Islet of Langerhans (tissue), 1 donor: ENCODE measurements around the gene SLC9A3.

Experiments
- FAIRE-seq: peaks from one replicate; lab custom pipeline; 2011; peaks lifted over from hg19 to GRCh38; lab: Jason Lieb, UNC

SLC9A3 gene

DNA sequence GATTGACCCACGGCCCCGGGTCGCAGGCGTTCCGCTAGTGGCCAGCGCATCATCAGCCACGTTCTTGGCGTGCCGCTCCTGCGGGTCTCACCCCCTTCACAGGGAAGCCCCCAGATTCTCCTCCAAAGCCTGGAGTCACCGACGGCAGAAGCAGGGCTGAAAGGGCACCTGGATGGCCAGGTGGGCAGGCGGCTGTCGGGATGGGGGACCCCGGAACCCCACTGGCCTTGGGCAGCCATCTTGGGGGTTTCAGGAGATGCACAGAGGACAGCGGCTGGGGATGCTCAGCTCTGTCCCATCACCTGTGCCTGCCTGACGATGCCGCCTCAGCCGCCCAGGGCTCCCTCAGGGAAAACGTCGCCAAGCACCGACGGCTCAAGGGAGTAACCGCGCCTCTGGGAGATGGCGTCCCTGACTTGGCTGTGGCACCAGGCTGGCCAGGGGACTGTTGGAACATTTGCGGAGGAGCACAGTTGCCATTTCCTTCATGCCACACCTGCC is 14.1 kb upstream of the SLC9A3 start:
- FAIRE-seq, result no peak

DNA sequence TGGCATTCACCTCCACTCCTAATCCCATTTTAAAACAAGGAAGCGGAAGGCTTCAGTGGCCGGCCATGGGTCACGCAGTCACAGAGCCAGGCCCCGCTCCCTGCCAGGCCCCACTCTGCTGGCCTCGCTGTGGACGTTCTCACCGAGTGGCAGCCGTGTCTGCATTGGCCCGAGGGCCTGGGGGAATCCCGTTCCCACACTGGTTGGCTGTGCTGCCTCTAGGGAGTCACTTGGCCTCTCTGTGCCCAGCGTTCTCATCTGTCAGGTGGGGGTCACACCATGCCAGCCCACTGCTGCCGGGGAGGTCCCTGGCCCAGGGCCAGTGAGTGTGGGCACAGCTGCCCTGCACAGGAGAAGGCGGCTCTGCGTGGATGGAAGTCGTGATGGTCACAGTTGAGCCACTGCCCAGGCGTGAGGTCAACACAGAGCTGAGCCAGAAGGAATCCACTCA is 13.4 kb upstream of the SLC9A3 start:
- FAIRE-seq, result no peak

DNA sequence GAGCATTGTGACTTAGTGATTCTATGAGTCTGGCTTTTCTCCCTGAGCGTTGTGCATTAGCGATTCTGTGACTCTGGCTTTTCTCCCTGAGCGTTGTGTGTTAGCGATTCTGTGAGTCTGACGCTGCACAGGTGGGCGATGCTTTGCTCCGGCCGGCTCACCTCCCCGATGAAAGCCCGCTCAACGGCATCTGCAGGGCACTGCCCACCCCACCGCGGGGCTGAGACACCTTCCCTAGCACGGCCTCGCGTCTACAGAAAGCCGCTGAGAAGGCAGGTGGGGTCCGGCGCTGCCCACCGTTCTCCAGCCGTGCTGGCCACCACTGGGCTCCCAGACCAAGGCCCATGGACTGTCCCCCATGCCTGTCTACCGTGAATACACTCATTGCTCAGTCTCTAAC is 12.8 kb upstream of the SLC9A3 start:
- no peak for FAIRE-seq

DNA sequence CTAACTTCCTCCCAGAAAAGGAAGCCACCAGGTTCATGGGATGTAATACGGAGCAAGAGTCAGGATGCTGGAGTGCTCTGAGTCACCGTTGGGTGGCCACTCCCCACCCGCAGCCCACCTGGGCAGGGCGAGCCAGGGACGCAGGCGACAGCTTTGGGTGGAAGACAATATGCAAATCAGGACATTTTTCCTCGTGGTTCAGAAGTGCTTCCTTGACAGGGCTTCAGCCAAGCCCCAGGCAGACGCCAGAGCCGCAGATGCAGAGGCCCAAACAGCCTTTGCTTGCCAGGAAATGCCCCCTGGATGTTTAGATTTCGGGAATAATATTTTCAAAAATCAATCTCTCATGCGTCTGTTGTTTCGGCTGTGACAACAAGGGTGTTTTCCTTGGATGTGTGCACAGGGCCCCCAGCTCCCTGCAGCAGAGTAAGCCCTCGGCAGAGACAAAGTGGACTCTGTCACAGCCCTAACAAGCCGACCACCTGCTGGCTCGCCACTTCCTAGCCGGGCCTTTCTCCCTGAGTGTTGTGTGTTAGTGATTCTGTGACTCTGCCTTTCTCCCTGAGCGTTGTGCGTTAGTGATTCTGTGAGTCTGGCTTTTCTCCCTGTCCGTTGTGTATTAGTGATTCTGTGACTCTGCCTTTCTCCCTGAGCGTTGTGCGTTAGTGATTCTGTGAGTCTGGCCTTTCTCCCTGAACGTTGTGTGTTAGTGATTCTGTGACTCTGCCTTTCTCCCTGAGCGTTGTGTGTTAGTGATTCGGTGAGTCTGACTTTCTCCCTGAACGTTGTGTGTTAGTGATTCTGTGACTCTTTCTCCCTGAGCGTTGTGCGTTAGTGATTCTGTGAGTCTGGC is 11.8 kb upstream of the SLC9A3 start:
- no peak for FAIRE-seq

DNA sequence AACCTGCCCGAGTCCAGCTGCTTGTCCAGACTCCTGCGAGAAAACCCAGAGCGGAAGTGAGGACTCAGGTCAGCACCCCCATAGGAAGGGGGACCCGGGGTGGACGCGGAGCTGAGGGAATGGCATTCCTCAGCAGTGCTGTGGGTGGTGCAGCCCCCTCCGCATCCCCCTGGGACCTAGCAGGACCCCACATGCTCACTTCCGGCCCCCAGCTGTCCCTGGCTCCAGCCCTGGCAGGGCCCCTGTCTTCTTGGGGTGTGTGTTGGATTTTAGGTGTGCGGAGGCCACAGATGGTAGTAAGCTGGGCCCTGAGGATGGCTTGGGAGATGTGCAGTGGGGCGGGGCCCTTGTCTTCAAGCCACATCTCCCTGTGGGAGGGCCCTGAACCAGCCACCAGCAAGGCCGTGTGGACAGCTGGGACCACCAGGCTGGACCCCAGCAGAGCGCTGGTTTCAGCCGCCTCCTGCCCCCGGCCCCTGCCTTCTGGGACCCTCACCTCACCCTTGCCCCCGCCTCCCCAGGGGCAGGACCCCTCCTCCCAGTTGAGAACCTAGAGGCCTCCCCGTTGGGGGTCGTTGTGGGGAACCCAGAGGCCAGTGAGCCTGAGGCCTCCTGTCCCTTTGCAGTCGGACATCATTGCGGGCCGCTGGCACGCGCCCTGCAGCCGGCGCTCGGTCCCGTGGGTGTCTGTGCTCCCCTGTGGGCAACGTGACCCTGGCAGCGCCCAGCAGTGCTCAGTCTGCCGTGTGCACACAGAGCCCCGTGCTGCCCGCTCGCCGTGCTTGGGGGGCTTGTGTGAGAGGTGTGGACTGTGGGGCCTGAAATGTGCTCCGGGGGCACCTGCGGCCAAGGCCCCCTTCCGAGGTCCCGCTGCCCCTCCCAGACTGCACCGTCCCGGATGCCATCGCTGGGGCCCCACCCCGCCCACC is 10.8 kb upstream of the SLC9A3 start:
- no peak for FAIRE-seq

DNA sequence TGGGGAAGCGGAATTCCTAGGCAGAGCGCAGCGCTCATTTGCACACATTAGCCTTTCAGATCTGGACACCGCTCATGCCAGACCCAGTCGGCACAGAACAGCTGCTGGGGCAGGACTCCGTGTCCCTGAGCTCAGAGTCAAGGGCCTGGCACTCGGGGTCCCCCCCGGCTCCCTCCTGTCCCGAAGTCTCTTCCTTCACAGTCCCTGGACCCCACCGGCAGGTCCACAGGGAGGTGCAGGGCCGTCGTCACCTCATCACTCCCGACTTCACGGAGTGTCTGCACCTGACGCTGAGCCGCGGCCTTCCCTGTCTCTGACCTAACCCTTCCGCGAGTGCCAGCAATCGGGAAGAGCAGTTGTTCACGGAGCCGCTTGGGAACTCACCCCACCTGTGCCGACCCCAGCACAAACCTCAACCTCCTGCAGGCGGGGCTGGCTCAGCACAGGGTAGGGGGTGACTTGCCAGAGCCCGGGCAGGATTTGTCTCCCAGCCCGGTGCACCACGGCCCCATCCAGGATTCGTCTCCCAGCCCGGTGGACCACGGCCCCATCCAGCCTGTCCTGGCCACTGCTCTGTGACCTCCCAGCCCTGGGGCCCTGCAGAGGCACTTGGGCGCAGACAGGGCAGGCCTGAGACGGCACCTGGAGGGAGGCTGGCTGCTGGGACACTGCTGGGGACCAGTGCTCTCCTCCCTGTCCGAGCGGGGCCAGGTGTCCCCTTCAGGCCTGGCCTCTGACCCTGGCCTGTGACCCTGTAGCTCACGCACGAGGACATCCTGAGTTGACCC is 9.9 kb upstream of the SLC9A3 start:
- no peak for FAIRE-seq

DNA sequence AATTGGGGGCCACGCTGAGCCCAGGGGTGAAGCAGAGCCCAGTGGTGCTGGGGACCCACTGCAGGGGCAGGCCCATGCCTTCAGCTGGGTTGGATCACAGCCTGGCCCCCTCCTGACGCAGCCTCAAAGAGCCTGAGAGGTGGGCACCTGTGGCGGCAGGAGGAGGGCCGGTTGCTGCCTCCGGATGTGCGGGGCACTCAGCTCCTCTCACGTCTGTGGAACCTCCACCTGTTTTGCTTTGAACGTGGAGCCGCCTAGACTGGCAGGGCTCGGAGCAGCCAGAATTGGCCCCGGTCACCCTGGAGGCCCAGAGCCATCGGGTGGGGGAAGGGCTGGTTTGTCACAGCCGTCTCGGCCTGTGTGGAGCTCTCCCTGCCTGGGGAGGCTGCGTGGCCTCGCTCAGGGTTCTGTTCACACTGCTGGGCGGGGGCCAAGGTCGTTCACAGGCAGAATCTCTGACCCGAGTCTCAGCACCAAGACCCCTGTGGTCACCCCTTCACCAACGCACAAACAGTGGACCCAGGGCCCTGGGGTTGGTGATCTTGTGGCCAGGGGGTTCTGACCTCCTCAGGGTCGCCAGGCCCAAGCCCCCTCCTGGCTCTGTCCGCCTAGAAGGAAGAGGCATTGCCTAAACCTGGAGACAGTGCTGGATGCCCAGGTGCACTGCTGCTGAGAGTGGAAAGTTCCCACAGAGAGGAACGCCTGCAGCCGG is 9.2 kb upstream of the SLC9A3 start:
- FAIRE-seq, result no peak

DNA sequence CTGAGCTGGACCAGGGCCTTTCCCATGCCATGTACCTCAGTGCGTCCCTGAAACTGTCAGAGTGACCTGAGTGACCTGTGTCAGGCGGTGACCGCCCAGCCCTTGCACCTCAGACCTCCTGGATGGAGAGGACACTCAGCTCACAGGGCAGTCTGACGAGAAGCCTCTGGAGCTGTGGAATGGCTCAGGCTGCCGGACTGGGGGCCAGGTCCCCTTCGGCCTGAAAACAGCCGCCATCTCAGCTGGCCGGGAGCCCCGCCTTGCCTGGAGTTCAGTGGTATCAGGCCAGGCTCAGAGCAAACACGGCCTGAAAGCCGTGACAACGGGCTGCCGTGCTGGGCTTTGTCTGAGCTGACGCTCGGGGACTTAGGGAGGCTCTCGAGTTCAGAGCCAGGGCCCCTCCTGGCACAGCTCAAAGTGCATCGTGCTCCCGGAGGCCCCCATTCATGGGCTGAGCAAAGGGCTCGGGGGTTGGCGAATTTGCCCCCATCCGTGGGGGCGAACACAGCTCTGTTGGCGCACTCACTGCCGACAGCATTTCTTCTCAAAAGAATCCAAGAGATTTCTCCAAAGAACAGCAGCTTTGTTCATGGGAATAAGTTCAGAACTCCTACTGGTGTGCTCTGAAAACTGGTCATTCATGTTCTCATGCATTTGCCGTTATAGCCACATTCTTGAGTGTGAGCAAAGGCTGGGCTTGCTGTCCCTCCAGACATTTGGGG is 8.4 kb upstream of the SLC9A3 start:
- no peak for FAIRE-seq

DNA sequence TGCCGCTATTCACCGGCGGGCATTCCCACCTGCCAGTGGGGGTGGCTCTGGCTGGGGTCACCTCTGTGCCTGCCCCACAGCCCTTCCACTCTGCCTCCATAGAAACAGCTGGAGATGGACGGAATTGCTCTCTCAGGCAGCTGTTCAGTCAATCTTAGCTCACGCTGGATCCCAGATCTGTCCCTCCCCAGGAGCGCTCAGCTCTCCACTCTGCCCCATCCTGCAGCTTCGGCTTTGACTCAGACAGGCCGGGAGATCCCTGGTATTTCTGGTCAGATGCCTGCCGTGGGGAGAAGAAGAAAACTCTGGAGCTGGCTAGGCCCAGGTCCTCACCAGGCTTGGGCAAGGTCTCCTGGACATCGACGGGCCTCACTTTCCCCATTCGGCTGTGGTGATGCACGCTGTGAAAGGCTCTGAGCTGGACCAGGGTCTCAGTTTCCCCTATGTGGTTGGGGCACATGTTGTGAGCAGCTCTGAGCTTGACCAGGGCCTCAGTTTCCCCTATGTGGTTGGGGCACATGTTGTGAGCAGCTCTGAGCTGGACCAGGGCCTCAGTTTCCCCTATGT is 7.6 kb upstream of the SLC9A3 start:
- FAIRE-seq, result no peak

DNA sequence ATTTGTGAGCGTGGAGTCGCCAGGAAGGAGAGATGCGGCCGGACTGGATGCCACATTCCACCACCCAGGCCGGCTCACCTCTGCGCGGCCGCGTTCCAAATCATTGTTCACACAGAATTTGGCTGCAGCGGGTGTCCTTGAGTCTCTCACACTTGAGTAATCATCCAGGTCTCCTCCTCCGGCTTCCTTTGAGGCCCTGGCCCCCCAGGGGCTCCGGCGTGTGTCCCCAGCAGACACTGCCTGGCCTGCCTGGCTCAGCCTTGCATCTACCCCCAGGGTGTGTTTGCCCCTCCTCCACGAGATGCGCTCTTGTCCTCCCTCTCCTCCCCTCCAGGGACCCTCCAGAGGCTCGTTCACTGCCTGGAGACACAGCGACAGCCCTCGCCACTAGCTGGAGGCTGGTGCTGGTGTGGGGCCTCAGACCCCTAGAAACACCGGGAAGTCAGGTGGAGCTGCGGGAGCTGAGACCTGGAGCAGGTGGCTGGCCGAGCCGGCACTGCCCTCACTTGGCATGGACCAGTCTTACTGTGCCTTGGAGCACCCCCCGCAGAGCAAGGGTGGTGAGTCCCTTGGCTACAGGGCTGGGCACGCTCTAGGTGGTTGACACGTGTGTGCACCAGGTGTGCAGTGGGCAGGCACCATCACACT is 7.0 kb upstream of the SLC9A3 start:
- FAIRE-seq, result no peak

DNA sequence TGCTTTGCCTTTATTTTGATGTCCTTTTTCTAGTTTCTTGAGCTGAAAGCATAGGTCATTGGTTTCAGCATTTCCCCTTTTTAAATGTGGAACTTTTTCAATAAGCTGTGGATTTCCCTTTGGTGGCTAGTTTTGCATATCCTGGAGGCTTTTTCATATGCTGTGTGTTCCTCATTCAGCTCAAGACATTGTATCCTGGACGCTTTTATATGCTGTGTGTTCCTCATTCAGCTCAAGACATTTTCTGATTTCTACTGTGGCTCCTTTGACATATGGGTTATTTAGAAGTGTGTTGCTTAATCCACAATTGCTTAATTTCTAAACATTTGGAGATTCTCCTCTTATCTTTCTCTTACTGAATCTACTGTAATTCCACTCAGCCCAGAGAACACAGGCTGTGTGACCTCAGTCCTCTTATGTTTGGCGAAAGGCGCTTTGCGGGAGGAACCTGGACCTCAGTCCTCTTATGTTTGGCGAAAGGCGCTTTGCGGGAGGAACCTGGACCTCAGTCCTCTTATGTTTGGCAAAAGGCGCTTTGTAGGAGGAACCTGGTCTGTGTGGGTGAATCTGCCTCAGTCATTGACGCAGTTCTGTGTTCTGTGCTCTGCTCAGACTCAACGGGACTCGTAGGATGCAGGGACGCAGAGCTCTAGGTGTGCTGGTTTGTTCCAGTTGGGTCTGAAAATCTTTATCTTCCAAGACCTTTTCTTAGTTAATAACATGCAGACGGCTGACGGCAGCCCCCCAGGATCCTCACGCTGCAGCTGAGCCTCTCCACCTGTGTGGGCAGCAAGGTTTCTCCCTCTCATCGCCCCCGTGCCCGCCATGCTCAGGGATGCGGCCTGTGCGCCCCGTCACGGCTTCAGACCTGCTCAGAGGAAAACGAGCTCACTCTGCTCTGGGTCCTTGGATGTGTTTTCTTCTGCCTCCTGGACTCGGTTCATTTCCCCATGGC is 6.0 kb upstream of the SLC9A3 start:
- no peak for FAIRE-seq

DNA sequence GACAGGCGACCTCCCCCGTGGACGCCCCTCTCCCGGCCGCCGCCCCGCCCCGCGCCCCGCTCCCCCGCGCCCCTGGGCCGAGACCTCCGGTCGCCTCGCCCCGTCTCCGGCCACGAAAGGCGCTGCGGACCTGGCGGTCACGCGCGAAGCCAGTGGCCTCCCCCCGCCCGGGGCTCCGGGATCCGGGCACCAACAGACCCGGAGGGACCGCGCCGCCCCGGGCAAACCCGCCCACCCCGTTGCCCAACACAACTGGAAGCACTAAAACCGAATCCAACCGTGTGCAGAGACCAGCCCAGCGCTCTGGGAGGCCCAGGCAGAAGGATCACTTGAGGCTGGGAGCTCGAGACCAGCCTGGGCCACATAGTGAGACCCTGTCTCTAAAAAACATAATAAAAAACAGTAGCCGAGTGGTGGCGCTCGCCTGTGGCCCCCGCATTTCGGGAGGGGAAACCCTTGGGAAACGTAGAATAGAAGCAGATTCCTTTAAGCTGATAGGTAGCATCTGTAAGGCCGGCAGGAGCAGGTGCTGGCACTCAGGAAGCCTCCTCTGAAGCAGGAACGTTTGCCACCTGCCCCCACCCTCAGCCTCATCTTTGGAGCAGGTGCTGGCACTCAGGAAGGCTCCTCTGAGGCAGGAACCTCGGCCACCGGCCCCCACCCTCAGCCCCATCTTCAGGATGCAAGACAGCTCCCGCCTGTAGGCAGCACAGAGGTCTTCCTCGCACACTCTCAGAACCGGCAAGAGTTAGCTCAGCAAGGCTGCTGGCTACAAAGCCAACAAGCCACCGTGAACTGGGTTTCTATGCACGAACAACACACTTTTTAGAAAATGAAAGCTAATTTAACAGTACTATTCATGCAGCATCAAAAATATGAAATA is 4.6 kb upstream of the SLC9A3 start:
- no peak for FAIRE-seq

DNA sequence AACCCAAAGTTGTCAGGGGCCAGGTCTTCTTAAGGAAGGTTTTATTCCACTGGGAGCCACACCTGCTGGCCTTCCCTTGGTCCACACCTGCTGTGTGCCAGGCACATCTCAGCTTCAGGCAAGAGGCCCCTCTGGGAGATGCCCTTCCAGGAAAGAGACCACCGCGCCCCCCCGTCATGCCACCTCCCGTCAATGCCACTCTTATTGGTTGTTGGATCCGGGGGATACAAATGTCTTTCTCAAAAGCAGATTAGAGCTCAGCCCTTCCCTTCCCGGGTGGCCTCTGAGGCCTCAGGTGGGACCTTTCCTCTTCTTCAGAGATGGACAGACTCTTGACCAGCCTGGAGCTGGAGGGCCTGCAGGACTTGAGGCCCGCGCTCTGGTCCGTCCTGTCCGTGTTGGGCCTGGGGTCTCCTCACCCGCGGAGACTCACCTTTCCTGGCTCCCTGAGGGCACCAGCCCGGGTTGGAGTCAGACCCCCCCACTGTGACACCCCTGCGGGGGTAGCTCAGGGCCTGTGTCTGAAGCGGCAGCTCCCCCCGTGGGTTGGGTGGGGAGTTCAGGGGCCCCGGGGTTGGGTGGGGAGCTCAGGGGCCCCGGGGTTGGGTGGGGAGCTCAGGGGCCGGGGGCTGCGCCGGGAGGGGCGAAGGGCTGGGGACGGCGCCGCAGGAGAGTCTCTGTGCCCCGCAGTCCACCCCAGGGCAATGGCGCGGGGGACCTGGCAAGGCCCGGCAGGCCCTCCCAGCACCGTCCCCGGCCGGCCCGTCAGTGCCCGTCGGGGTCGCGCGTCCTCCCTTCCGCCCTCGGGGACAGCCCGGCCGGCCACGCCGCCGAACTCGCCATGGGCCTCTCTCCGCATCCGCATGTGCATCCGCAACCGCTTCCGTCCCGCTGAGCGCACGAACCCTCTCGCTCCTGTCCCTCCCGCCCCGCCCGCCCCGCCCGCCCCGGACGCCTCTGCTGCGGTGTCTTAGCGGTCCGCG is 3.7 kb upstream of the SLC9A3 start:
- FAIRE-seq, result no peak

DNA sequence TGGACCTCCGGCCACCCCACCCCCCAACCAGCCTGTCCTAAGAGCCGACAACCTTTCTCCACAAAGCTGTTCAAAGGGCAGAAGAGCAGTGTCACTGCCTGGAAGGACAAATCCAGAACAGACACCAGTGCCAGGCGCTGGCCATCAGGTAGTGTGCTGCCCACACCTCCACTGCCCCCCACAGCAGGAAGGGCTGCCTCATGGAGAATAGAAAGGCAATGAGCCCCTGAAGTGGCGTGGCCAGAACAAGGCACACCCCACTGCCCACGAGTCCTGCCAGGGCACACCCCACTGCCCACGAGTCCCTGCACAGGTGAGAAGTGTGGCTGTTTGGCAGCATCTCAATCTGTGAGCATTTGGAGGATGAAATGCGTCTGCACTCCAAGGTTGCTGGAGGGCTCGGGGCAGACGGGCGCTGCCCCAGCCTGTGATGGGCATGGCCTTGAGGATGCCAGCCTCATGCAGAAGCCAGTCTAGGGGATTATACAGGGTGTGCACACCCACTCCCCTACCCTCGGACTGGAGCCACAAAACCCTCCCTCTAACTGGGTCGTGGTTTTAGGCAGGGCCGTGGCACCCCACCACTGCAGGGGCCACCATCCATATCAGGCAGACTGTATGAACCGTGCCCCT is 2.3 kb upstream of the SLC9A3 start:
- FAIRE-seq, result no peak

DNA sequence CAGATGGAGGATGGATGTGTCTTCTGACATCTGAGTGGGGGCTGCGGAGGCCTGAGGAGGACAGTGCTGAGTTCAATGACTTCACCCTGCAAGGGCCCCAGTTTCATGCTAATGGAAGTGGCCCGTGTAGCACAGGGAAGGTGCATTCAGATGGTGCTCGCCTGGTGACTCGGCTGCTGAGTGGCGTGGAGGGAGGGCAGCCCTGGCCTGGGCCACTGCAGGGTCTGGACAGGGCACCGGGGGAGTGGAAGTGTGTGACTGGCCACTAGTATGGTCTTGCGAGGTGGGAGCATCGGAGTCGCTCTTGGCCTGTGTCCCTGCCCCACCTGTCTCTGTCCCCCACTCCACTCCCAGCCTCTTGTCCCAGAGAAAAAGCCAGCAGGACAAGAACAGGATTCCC is 1.7 kb upstream of the SLC9A3 start:
- FAIRE-seq, result no peak
